CD4-positive, alpha-beta T cell (primary cell): ENCODE measurements around the gene CC2D2B. TPM values are rescaled to one million over a fixed set of nuclear protein-coding genes. Genes with fewer than 3 reads are reported as not detected.
A peak's percentile ranks its signal among the peaks of the same experiment; 100 is the strongest.
"Not testable (repeated sequence)": the region's sequence is repeated elsewhere in the genome, so short reads cannot be mapped to it uniquely, and the experiment has no call there.

Experiments
- ATAC-seq: fragments of 200-7000 bp; cut with Tn5 transposase; one replicate; pipeline ENCODE4 v1.10.0; 2022; ENCODE audit warnings: mild to moderate bottlenecking; ENCODE audit not compliant: poor library complexity
- CTCF ChIA-PET: fragments of 350-600 bp; sonication (Branson Sonifier 250); formaldehyde crosslinking; loops from one replicate; lab custom pipeline; 2021; ENCODE audit warnings: antibody characterized with exemption, inconsistent platforms; lab: Charles Lee
- POLR2A ChIA-PET: fragments of 350-600 bp; sonication (Branson Sonifier 250); formaldehyde crosslinking; loops from one replicate; lab custom pipeline; 2021; ENCODE audit warnings: antibody characterized with exemption, inconsistent platforms; lab: Charles Lee
- DNase-seq, 14 experiments: peaks; one replicate each; pipeline ENCODE4 v3.0.0-alpha.2; 2013 to 2020; ENCODE audit warnings: mixed read lengths in 2 of 14
- H3K27ac ChIP-seq, 2 donors: one replicate each; pipeline versions ENCODE4 v1.5.1 to v1.7.0; 2013; ENCODE audit warnings: low read length in 2 of 2, low read depth in 1 of 2, mild to moderate bottlenecking in 1 of 2
- H3K27me3 ChIP-seq, 2 experiments: 1 replicate in 1 of 2; 2 replicates in 1 of 2; pipeline versions ENCODE4 v1.6.1 to v1.7.0; 2013; ENCODE audit warnings: low read length in 2 of 2, control low read depth in 1 of 2, mild to moderate bottlenecking in 1 of 2, moderate library complexity in 1 of 2; ENCODE audit not compliant: insufficient read depth in 2 of 2, control insufficient read depth in 1 of 2
- H3K36me3 ChIP-seq: one replicate; pipeline ENCODE4 v1.6.1; 2013; ENCODE audit warnings: low read length, control low read depth; ENCODE audit not compliant: insufficient read depth
- H3K4me1 ChIP-seq: one replicate; pipeline ENCODE4 v1.6.1; 2013; ENCODE audit warnings: low read length, control low read depth; ENCODE audit not compliant: insufficient read depth
- H3K4me3 ChIP-seq: one replicate; pipeline ENCODE4 v1.5.1; 2013; ENCODE audit warnings: mild to moderate bottlenecking, low read length, moderate library complexity
- H3K9me3 ChIP-seq, 2 experiments: 1 replicate in 1 of 2; 2 replicates in 1 of 2; pipeline versions ENCODE4 v1.6.1 to v1.7.0; 2013; ENCODE audit warnings: low read length in 2 of 2, mild to moderate bottlenecking in 2 of 2, control low read depth in 1 of 2, moderate library complexity in 1 of 2; ENCODE audit not compliant: control insufficient read depth in 1 of 2, insufficient read depth in 1 of 2
- H3K27ac Mint-ChIP-seq: one replicate; pipeline ENCODE4 v1.8.0; 2020; ENCODE audit warnings: mixed read lengths
- H3K27me3 Mint-ChIP-seq: one replicate; pipeline ENCODE4 v1.8.0; 2021; ENCODE audit warnings: mixed read lengths
- H3K36me3 Mint-ChIP-seq: one replicate; pipeline ENCODE4 v1.8.0; 2021; ENCODE audit warnings: low read depth, mixed read lengths
- H3K4me1 Mint-ChIP-seq: one replicate; pipeline ENCODE4 v1.8.0; 2021; ENCODE audit warnings: low read depth, mixed read lengths
- H3K4me3 Mint-ChIP-seq: one replicate; pipeline ENCODE4 v1.8.0; 2020; ENCODE audit warnings: mild to moderate bottlenecking, mixed read lengths
- H3K9me3 Mint-ChIP-seq: one replicate; pipeline ENCODE4 v1.8.0; 2020; ENCODE audit warnings: mixed read lengths
- intact Hi-C, 2 experiments: fragments of 100-400 bp; cut with DNase I in 1 of 2; cut with micrococcal nuclease in 1 of 2; formaldehyde crosslinking; loops; one replicate each; pipeline versions ENCODE4 v1.15.1 to v1.9.0; 2023 to 2025; cut with DNase I, micrococcal nuclease
- total RNA-seq, 174 experiments: library from RNA in 2 of 174; stranded (reverse) in 2 of 174; gene quantifications; one replicate each; pipeline ENCODE4 v1.2.3 and lab custom pipeline; 2021 to 2026
- TF ChIP-seq, protein P1 (sequence below): fragments of 200-600 bp; IDR thresholded peaks from one replicate; pipeline ENCODE4 v1.8.0; 2022; ENCODE audit warnings: antibody characterized with exemption, mild to moderate bottlenecking

The CC2D2B gene
- total RNA-seq, 2 experiments from 2014 or later = not detected

DNA sequence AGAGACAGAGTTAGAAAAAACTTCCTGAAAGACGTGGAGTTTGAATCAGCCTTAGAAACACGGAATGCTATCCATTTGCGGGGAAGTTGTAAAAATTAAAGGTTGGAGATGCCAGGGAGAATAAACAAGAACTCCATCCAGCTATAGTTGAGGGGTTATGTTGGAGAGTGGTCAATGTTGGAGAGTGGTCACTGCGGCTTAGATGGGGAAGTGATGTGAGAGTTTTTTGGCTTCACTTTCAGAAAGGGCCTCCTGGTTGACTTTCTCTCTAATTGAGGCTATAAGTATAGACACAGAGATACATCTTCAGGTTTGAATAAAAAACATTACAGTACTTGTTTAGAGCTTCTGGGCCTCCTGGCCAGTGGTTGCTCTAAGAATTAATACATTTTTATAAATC is 675 bp downstream of the CC2D2B start:
- Mint-ChIP-seq H3K27ac (no peak overlapping the region), H3K4me3 (peak overlapping the region; percentile 86), H3K9me3 (no peaks in the 10 kb centered on the region), H3K36me3 (no peaks in the 10 kb centered on the region), H3K27me3 (no peaks in the 10 kb centered on the region), H3K4me1 (peaks cover 12% of the 10 kb centered on the region)
- Histone ChIP-seq H3K36me3 (peaks cover 8% of the 10 kb centered on the region), H3K27ac (no peak overlapping the region), H3K27me3 (no peaks in the 10 kb centered on the region), H3K4me3 (peak overlapping the region; percentile 83), H3K4me1 (peaks cover 3% of the 10 kb centered on the region), H3K9me3 (no peaks in the 10 kb centered on the region)
- no peak for ATAC-seq
- POLR2A ChIA-PET = interaction anchor here (2.1 to 3.1 kb wide), 2 partner anchors 215 to 221 kb away, joined by 7 to 14 read pairs; partner anchors contain the start of genes TCTN3 and ZNF518A
- DNase-seq = no peak
- CTCF ChIA-PET = interaction anchor here (1.6 kb wide), 1 partner anchor 215 kb away, joined by 5 read pairs; the partner anchor contains the start of gene TCTN3
- intact Hi-C loops = loop anchor here in 1 of 2 experiments (5.0 to 10.0 kb wide), 2 partner anchors 216 kb away; partner anchors contain the start of gene TCTN3
- TF ChIP-seq, protein P1, sequence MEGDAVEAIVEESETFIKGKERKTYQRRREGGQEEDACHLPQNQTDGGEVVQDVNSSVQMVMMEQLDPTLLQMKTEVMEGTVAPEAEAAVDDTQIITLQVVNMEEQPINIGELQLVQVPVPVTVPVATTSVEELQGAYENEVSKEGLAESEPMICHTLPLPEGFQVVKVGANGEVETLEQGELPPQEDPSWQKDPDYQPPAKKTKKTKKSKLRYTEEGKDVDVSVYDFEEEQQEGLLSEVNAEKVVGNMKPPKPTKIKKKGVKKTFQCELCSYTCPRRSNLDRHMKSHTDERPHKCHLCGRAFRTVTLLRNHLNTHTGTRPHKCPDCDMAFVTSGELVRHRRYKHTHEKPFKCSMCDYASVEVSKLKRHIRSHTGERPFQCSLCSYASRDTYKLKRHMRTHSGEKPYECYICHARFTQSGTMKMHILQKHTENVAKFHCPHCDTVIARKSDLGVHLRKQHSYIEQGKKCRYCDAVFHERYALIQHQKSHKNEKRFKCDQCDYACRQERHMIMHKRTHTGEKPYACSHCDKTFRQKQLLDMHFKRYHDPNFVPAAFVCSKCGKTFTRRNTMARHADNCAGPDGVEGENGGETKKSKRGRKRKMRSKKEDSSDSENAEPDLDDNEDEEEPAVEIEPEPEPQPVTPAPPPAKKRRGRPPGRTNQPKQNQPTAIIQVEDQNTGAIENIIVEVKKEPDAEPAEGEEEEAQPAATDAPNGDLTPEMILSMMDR = no peak

- Mint-ChIP-seq H3K4me3 (no peak overlapping the region), H3K36me3 (no peaks in the 10 kb centered on the region), H3K27ac (no peak overlapping the region), H3K4me1 (peaks cover 12% of the 10 kb centered on the region), H3K27me3 (no peaks in the 10 kb centered on the region), H3K9me3 (no peaks in the 10 kb centered on the region)
- intact Hi-C loops = loop anchor here in 1 of 2 experiments (5.0 to 10.0 kb wide), 2 partner anchors 215 to 217 kb away; partner anchors contain the start of gene TCTN3
- ChIA-PET POLR2A (no interaction called here), CTCF (no interaction called here)
- H3K4me3 ChIP-seq = no peak overlapping the region
- ATAC-seq = no peak
- no peaks in the 10 kb centered on the region for H3K9me3 ChIP-seq
- no peaks in the 10 kb centered on the region for H3K27me3 ChIP-seq
- peaks cover 3% of the 10 kb centered on the region for H3K4me1 ChIP-seq
- H3K36me3 ChIP-seq = no peaks in the 10 kb centered on the region
- TF ChIP-seq, protein P1 = no peak
- H3K27ac ChIP-seq = no peak overlapping the region
- no peak for DNase-seq
Observed at GRCh38 chr10:95909561-95909960, 1.8 kb downstream of the CC2D2B start.

GRCh38 chr10:95916039-95916438 is 8.3 kb downstream of the CC2D2B start:
- H3K4me3 Mint-ChIP-seq, H3K27me3 Mint-ChIP-seq, H3K27ac ChIP-seq, POLR2A ChIA-PET, H3K4me3 ChIP-seq, H3K9me3 ChIP-seq, intact Hi-C loops, H3K36me3 ChIP-seq, DNase-seq, H3K4me1 Mint-ChIP-seq, H3K4me1 ChIP-seq, H3K9me3 Mint-ChIP-seq, H3K27me3 ChIP-seq, ATAC-seq, H3K27ac Mint-ChIP-seq, H3K36me3 Mint-ChIP-seq, CTCF ChIA-PET: not testable (repeated sequence)
